Posterior cingulate gyrus (tissue), 11 donors: ENCODE measurements around the gene UBR2.
"Not testable (repeated sequence)": the region's sequence is repeated elsewhere in the genome, so short reads cannot be mapped to it uniquely, and the experiment has no call there.

ENCODE experiments used
- DNase-seq, 10 donors: peaks; one replicate each; pipeline versions ENCODE4 v3.0.0 to v3.0.0-alpha.2; 2020 to 2021; ENCODE audit warnings: mixed read lengths in 3 of 10
- intact Hi-C: fragments of 100-400 bp; cut with DNase I; formaldehyde crosslinking; loops from one replicate; pipeline ENCODE4 v1.15.1; 2023

Gene UBR2

GRCh38 chr6:42714098-42714761, 150.4 kb downstream of the UBR2 start:
- intact Hi-C loops: no loop called here
- DNase-seq: no peak

- intact Hi-C loops: no loop called here
- no peak for DNase-seq
Measured at GRCh38 chr6:42715871-42716270, 152.0 kb downstream of the UBR2 start.

- peak in 2 of 10 donors; percentile 8 to 61 for DNase-seq
- intact Hi-C loops: loop anchor here (10.0 kb wide), 1 partner anchor 64 kb away; the partner anchor contains the start of gene BICRAL
Measured at GRCh38 chr6:42720739-42721138, 156.9 kb downstream of the UBR2 start.

GRCh38 chr6:42722497-42722896, 158.7 kb downstream of the UBR2 start, which contains the start of gene PRPH2:
Gene PRPH2 (minus strand): TSS chr6:42722597. CDS start chr6:42722334, 263 bp downstream.
- DNase-seq: no peak
- intact Hi-C loops: loop anchor here (10.0 kb wide), 1 partner anchor 62 kb away; the partner anchor contains the start of gene BICRAL

- intact Hi-C loops: loop anchor here (10.0 kb wide), 1 partner anchor 60 kb away; the partner anchor contains the start of gene BICRAL
- DNase-seq: no peak
Measured at GRCh38 chr6:42724825-42725224, 161.0 kb downstream of the UBR2 start.

- intact Hi-C loops: loop anchor here (2.0 to 10.0 kb wide), 3 partner anchors 19 to 65 kb away; partner anchors contain the start of gene BICRAL
- no peak for DNase-seq
Measured at GRCh38 chr6:42726026-42726425, 162.2 kb downstream of the UBR2 start.

- intact Hi-C loops: loop anchor here (2.0 to 10.0 kb wide), 3 partner anchors 18 to 66 kb away; partner anchors contain the start of gene BICRAL
- DNase-seq: peak in 9 of 10 donors; percentile 22 to 92 (median 61)
Measured at GRCh38 chr6:42726485-42727086, 162.8 kb downstream of the UBR2 start.

GRCh38 chr6:42727087-42727611, 163.3 kb downstream of the UBR2 start:
- intact Hi-C loops: loop anchor here (2.0 to 10.0 kb wide), 3 partner anchors 18 to 66 kb away; partner anchors contain the start of gene BICRAL
- DNase-seq: peak in 7 of 10 donors; percentile 20 to 91 (median 56)

- intact Hi-C loops: loop anchor here (2.0 to 10.0 kb wide), 3 partner anchors 17 to 67 kb away; partner anchors contain the start of gene BICRAL
- DNase-seq: peak in 1 of 10 donors; percentile 48
Measured at GRCh38 chr6:42727627-42728026, 163.8 kb downstream of the UBR2 start.

GRCh38 chr6:42729731-42730130, 165.9 kb downstream of the UBR2 start:
- intact Hi-C loops: loop anchor here (10.0 kb wide), 1 partner anchor 55 kb away; the partner anchor contains the start of gene BICRAL
- peak in 1 of 10 donors; percentile 10 for DNase-seq

GRCh38 chr6:42733867-42734481, 170.1 kb downstream of the UBR2 start:
- peak in 1 of 10 donors; percentile 60 for DNase-seq
- intact Hi-C loops: not testable (repeated sequence)

GRCh38 chr6:42735976-42736375, 172.1 kb downstream of the UBR2 start:
- intact Hi-C loops: no loop called here
- peak in 1 of 10 donors; percentile 5 for DNase-seq

GRCh38 chr6:42740725-42741124, 176.9 kb downstream of the UBR2 start:
- intact Hi-C loops: no loop called here
- no peak for DNase-seq

- DNase-seq: peak in 1 of 10 donors; percentile 41
- intact Hi-C loops: no loop called here
Measured at GRCh38 chr6:42742116-42742894, 178.5 kb downstream of the UBR2 start.
